HG03159 (cell line): ENCODE results near the gene CHST1.

Experiments used
- ATAC-seq: cut with Tn5 transposase; IDR thresholded peaks from one replicate; pipeline ENCODE4 v1.9.1; 2021; ENCODE audit warnings: mild to moderate bottlenecking, moderate library complexity; ENCODE audit not compliant: unreplicated experiment

CHST1 gene

GRCh38 chr11:45660729-45661438, 4.5 kb downstream of the CHST1 start:
- ATAC-seq: no peak

DNA sequence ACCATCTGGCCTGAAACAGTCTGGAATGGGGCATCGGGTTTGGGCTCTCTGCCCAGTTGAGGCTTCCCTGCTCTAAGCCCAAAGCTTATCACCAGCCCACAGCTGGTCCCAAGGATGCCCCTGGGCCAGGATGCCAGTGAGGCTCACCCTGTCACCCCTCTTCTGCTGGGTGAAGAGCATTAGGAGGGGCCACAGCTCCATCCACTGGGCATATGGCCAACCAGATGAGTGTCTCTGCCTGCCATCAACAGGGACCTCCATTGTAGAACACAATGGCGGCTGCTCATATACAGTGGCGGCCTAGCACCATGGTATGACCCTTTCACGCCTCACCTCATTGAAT, 5.6 kb downstream of the CHST1 start:
- no peak for ATAC-seq

DNA sequence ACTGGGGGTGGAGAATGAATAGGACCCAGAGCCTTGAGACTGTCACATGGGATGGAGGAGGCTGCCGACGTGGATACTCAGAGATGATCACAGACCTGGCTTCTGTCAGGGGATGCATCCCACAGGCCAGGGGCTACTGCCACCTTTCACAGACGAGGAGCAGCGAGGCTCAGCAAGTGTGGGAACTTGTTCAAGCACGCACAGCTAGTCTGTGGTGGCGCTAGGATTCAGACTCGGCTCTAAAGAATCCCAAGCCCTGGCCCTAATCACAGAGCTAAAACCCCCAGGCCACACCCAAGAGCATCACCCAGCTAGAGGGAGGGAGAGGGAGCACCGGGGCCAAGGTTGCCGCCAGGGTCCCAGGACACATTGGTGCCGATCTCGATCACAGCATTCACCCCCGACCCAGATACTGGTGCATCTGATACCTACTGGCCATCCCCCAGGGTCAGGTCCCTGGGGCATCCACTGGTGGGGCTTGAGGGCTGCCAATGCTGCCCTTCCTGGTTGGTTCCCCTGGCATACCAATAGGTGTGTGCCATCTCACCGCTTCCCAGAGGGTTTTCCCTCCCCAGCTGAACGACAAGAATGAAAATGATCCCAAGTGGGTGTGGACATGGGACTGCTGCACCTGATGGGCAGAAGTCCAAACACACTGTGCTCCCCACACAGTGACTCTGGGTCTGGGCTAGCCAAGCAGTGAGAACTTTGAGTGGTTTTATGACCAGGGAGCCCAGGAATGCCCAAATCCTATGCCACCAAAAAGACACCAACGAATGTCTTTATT, 6.2 kb downstream of the CHST1 start:
- ATAC-seq: no peak

DNA sequence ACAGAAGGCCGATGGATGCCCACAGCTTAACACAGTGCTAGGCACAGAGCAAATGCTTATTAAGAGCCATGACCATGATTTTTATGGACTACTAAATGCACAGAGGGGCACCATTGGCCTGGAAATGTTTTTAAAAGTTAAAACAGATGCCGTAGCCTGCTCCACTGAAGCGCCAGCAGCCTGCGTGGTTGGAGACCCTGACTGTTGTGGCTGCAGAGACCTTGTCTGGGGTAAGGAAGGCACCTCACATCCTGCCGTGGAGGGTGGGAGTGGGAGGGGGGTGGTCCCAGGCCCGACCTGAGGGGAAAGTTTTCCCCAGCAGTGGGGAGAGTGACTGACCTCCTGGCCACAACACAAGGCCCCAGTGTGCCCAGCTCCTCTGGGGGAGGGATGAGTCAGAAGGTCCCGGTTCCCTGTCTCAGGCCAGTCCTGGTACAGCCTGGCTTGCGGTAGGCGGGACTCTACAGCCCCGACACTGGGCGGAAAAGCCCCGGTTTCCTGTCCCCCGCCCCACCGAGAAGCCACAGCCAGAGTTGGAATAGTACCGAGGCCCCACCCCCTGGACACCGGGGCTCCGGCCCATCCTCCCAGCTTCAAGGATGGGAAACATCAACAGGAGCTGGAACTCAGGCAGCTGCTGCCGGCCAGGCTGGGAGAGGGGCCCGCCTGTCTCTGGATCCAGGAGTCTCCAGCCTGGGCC, 7.0 kb downstream of the CHST1 start:
- ATAC-seq: no peak

DNA sequence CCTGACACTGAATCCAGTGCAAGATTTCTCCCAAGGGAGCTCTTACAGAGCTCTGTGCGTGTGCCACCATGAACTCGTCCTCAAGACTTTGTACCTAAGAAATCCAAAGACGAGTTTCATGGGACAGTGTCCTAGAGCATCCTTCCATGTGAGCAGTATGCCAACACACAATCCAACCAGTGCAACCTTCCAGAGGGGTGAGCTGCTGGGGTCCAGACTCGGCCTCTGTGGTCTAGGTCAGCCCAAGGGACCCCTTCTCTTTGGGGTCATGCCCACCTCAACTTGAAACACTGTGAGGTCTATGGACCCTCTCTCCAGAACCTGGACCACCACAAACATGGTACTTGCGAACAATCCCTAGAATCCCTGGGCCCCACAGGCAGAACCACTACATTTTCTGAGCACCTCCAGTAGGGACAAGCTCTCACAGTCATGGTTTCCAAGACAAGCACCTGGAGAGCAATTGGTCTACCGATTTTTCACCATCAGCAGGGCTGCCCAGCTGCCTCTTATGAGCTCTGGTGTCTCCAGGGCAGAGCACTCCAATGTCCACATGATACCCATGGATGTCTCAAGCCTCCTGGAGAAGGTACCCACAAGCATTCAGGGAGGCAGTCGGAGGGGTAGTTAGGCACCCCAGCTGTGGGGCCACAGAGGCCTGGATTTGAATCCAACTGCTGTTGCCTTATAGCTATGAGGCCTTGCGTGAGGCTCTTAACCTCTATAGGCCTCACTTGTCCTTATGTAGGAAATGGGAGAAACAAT, 7.7 kb downstream of the CHST1 start:
- no peak for ATAC-seq

GRCh38 chr11:45655831-45656230, 9.6 kb downstream of the CHST1 start:
- ATAC-seq: no peak

DNA sequence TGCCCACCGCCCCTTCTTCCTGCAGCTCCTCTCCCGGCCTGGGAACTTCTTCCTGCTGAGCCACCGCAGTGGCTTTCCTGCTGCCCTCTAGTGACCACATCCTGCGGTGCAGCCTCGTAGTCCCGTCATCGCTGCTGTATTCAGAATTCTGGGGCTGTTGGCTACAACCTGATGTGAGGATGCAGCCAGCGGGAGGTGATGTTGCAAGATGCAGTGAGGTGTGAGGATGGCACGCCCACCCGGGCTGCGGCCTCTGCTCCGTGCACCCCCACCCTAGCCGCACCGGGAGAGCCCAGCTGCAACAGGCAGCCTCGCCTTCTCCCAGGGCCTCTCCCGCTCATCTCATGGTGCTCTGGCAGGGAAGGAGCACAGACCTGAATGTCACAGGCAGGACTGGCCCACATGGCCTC, 10.1 kb downstream of the CHST1 start:
- peak; percentile 59 for ATAC-seq

GRCh38 chr11:45655012-45655283, 10.5 kb downstream of the CHST1 start:
- ATAC-seq: peak; percentile 9

DNA sequence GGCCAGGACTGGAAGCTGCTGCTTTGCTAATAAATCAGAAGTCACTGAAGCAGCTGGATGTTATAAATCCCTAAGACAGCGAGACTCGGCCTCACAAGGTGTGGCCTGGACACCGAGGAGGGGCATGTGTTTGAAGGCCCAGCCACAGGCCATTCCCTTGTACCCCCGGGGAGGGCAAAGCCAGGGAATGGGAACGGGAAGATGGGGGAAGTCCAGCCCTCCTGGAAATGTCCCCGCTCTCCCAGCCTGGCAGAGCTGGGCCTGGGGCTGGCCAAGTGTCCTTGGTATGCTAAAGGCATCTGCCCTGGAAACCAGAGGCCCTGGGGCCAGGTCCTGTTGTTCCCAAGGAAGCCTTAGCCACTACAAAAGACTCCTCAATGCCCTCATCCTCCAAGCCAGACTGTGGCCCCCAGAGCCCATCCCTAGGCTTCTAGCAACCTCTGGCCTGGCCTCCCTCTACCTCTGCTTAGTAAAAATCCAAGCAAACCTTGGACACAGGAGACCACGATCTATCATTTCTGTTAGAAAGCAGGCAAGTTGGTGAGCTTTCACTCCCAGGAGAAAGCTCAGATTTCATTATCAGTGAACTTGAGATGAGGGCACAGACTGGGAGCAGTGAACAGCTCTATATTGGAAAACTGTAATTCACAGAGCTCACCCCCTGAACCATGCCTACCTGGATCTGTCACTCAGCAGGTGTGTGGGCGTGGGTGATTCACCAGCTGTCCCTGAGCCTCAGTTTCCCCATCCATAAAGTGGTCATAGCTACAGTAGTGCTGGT, 11.0 kb downstream of the CHST1 start:
- no peak for ATAC-seq

DNA sequence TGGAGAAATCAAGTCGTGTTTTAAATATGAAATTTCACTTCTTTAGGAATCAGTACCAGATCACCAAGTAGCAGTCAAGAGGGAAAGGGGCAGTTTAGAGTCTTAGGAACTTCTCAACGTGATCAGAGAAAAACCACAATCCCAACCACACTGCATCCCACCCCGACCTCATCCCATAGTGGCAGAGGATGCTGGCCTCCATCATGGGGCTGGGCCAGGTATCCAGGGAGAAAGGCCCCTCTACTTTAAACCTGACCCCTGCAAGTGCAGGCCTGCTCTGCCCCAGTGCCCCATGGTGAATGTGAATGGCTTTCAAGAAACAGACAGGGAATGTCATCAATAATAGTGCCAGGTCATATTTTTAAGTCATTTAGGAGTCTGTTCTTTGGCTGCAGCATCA, 12.1 kb downstream of the CHST1 start:
- no peak for ATAC-seq

DNA sequence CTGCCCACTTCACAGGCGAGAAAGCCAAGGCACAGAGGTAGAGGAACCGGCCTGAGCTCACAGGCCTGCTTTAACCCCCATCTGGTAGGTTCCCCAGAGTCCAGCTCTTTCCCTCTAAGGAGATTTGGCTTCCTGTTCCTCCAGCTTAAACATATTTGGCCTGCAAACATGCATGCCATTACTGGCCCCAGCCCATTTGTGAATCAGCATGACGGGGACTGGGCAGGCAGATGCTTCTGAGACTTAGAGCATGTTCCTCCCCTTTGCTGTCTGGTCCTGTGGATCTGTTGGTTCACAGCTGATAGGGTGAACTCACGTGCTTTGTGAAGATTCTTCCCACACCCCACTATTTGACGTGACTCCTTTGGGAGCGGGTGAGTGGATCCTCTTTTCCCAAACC, 12.6 kb downstream of the CHST1 start:
- ATAC-seq: no peak

DNA sequence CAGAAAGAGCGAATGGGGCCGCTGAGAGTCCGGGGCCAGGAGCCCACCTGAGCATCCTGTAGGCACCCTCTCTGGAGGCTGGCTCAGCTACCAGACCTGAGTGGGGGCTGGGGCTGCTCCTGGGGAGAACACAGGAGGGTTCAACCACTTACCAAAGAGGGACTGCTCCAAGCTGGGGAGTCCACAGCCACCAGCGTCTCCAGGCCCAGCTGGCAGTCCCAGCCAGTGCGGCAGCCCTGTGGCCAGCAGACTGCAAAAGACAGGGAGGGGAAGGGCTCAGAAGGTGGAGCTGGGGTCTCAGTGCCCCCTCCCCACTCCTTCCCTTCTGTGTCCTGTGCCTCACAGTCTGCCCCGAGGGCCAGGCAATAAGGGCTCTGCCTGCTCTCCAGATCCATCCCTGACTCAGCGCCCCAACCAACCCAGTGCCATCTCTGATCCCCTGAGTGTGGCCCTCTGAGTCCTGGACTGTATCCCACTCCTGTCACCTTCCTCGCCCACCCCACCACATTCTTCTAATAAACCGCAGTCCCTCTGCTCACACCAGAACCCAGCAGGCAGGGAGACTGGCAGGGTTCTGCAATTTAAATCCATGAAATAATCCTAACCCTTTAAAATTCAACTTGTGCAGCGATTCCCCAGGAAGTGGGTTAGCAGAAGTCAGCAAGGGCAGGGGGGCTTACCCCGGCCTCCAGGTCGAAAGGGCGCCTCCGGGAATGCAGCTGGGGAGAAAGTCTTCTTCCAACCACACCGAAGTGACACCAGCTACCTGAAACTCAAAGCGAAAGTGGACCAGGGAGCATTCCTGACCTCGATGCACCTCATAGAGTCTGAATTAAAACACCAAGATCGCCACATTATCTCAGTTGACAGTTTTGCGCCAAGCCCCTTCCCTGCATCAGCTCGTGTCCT, 13.3 kb downstream of the CHST1 start:
- ATAC-seq: no peak

DNA sequence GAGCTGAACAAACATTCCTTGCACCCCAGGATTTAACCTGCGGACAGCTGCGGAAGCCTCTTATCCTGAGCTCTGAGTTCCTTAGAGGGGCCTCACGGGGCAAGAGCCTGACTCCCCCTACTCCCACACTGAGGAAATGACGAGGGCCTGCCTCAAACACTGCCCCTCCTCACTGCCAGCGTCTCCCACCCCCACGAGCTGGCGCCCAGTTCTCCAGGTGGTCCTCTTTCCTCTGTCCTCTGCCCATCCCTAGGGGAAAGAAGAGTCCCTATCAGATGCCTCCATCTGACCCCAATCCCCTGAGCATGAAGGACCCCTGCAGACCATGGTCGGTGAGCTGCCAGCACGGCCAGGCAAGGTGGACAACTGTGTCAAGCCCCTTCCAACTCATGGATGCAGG, 14.3 kb downstream of the CHST1 start:
- ATAC-seq: no peak

DNA sequence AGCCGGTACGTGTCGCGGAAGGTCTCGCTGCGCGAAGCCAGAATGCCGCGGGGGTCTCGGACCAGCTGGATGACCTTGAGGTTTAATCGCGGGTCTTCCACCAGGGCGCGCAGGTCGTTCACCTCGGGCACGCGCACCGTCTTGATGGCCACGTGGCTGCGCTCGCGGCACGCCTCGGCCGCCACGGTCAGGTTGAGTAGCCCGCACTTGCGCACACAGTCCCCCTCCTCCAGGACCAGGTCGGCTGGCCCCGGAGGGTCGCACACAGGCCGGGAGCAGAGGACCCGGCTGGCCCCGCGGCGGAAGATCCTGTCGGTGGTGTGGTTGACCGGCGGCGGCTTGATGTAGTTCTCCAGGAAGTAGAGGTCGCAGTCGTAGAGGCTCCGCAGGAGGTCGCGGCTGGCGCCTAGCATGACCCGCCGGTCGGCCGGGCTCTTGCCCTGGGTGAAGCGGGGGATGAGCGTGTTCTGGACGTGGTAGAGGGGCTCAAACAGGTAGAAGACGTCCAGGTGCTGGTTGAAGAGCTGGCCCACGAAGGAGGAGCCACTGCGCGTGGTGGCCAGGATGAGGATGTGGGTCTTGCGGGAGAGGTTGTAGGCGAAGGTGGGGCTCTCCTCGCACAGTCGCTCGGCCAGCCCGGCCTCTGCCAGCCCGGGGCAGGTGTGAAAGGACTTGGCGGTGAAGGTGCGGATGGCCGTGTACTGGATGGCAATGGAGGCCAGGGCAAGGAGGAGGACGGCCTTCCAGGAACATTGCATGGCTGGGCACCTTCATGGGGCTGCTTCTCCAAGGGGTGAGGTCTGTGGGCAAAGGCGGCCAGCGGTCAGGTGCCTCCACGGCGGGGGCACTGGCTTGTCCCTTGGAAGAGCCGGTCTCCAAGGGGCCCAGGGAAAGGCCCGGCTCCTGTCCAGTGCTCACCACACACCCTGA, 15.0 kb downstream of the CHST1 start:
- no peak for ATAC-seq

DNA sequence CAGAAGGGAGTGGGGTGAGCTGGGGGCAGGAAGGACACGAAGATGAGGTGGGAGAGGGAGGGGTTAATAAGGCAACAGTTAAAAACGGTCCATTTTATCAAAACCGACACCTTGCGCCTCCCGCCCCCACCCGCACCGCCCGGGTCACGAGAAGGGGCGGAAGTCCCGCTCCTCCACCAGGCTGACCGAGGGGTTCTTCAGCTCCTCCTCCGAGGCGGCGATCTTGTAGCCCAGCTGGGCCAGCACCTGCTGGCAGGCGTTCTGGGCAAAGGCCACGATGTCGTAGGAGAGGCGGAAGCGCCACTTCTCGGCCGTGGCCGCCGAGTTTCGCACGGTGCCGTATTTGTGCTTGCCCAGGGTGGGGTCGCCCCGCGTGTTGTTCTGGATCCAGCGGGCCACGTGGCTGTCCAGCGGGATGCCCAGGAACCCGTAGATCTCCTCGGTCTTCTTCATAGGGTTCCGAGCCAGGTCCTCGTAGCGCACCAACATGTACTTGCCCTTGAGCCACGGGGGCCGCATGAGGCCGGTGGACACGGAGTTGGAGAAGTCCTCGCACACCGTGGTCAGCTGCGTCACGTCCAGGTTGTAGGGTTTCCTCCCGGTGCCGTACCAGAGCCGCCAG, 15.8 kb downstream of the CHST1 start:
- no peak for ATAC-seq

- no peak for ATAC-seq
Measured at GRCh38 chr11:45648931-45649330, 16.5 kb downstream of the CHST1 start.

DNA sequence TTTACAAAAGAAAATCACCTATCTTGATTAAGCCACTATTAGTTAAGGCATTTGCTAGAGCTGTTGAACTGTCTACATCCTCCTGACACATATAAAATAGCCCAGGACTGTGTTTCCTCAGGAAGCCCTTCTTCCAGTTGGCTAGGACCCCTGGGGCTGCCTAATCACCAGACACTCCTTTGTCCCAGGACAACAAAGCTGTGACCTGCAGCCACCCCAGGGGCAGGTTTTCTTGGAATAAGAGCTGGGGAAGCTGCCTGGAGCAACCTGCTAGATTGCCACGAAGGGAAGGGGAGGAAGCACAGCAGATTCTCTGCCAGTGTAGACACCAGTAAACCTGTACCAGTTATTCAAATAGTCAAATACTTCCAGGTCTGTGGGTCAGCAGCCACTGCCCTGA, 17.6 kb downstream of the CHST1 start:
- ATAC-seq: no peak

DNA sequence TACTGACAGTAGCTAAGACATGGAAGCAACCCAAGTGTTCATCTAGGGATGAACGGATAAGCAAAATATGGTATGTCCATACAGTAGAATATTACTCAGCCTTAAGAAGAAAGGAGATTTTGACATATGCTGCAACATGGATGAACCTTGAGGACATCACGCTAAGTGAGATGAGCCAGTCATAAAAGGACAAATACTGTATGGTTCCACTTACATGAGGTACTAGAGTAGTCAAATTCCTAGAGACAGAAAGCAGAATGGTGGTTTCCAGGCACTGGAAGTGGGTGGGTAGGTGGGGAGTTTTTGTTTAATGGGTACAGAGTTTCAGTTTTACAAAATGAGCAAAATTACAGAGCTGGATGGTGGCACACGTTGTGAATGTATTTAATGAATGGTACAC, 18.1 kb downstream of the CHST1 start:
- ATAC-seq: no peak
